Breast epithelium (tissue), 3 donors: ENCODE data around the gene TDRD12.
"Not testable (repeated sequence)": the region's sequence is repeated elsewhere in the genome, so short reads cannot be mapped to it uniquely, and the experiment has no call there.

Experiments used
- CTCF ChIP-seq, 3 donors: fragments of 450-650 bp; IDR thresholded peaks; one replicate each; pipeline ENCODE4 v1.5.1; 2016 to 2017; ENCODE audit warnings: antibody characterized with exemption in 3 of 3, mild to moderate bottlenecking in 3 of 3, moderate library complexity in 3 of 3
- POLR2AphosphoS5 ChIP-seq, 3 donors: sonication (generic); formaldehyde crosslinking; IDR thresholded peaks; one replicate each; pipeline ENCODE4 v1.6.1; 2017; ENCODE audit warnings: antibody characterized with exemption in 3 of 3

- not testable (repeated sequence) for TF ChIP-seq POLR2AphosphoS5, CTCF (IDR thresholded peaks at IDR 0.05)
These were observed 45.8 kb downstream of the TDRD12 start for GRCh38 chr19:32765365-32765764.
